ENCODE results near the gene LAPTM5.
"Not testable (repeated sequence)": the region's sequence is repeated elsewhere in the genome, so short reads cannot be mapped to it uniquely, and the experiment has no call there.

LAPTM5 gene, protein sequence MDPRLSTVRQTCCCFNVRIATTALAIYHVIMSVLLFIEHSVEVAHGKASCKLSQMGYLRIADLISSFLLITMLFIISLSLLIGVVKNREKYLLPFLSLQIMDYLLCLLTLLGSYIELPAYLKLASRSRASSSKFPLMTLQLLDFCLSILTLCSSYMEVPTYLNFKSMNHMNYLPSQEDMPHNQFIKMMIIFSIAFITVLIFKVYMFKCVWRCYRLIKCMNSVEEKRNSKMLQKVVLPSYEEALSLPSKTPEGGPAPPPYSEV

GRCh38 chr1:30757352-30758120 is at the start of gene LAPTM5:
Gene LAPTM5, minus strand, starts transcription at chr1:30757774. Its CDS starts 29 bp downstream, at chr1:30757745.
- peak; percentile 73 for DNase-seq

DNA sequence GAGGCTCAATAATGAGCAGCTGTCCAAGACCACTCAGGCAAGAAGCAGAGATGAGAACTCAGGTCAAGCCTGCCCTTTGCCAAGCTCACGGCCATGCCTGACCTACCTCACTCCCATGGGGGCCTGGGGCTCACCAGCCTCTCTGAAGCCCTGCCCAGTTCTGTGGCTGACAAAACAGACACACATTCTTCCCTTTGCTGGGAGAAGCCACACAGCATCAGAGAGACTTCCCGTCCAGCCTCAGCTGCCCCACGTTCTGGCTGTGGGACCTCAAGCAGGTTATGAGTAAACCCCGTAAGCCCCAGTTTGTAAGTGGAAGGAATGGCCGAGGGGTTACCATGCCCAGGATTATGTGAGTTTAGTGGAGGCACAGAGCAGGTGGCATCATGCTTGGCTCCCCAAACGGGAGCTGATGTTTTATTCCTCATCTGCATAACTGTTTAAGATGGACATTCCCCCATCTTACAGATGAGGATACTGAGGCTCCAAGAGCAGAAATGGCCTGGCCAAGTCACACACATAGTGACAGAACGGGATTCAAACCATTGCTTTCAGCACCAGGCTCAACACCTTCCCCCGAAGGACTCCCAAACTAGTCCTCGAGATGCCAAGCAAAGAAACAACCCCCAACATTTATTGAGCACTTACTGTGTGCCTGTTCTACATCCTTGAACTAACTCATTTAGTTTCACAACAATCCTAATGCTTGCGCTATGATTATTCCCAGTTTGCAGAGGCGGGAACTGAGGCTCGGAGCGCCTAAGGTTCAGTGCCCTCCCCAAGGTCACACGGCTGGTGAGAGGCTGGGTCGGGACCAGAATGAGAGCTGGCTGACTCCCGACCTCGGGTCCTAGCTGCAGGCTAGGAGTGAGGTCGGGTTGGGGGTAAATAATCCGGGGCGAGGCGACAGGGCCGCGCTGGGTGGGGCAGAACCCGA is 49.1 kb upstream of the LAPTM5 start:
- DNase-seq, result no peak

- DNase-seq, result no peak
These were observed 47.9 kb upstream of the LAPTM5 start for GRCh38 chr1:30805304-30806003.

GRCh38 chr1:30804822-30805221 is 47.2 kb upstream of the LAPTM5 start:
- DNase-seq, result no peak

GRCh38 chr1:30804352-30804751 is 46.8 kb upstream of the LAPTM5 start:
- DNase-seq, result no peak

GRCh38 chr1:30803562-30803961 is 46.0 kb upstream of the LAPTM5 start:
- DNase-seq, result no peak

GRCh38 chr1:30801771-30802198 is 44.2 kb upstream of the LAPTM5 start:
- peak; percentile 79 for DNase-seq

DNA sequence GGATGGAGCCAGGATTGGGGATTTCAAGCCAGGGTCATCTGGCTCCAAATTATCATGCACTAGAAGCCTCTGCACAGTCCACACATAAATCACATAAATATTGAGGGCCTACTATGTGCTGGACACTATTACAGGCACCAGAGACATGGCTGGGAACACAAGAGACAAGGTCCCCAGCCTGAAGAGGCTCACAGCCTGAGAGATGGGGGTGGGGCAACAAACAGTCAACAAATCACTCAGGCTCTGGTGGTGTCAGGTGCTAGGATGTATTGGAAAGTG is 41.6 kb upstream of the LAPTM5 start:
- no peak for DNase-seq

- no peak for DNase-seq
These were observed 41.0 kb upstream of the LAPTM5 start for GRCh38 chr1:30798389-30799232.

DNA sequence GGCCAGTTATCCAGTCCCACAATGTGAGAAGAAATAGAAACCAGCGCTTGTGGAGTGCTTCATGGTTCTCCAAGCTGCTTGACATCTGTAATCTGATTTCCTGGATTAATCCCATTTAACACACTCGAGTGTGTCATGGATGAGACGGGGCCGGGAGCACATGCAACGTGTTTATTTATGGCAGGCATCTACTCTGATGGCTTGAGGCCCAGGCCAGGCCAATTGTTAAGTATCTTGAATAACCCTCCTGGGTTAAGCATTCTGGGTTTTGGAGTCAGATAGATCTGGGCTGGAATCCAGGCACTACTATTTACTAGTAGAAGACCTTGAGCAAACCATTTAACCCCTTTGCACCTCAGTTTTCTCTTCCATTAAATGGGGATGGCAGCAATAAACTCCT is 37.5 kb upstream of the LAPTM5 start:
- DNase-seq, result no peak

- no peak for DNase-seq
These were observed 36.7 kb upstream of the LAPTM5 start for GRCh38 chr1:30794260-30794659.

DNA sequence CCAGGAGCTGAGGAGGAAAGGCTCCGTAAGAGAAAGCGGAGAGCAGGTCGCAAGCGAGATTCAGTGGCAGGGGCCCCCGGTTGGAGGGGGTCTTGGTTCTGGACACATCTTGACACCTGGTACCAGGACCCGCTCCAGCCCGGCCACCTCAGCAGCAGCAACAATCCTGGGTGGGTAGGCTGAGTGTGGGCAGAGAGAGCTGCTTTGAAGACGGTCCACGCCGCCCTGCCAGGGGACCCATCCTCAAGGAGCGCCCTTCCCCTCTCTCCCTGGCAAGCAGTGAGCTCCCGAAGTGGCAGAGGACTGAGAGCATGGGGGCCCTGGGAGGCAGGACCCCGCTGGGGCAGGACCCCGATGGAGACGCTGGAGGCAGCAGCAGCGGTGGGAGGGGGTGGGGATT is 35.6 kb upstream of the LAPTM5 start:
- no peak for DNase-seq

DNA sequence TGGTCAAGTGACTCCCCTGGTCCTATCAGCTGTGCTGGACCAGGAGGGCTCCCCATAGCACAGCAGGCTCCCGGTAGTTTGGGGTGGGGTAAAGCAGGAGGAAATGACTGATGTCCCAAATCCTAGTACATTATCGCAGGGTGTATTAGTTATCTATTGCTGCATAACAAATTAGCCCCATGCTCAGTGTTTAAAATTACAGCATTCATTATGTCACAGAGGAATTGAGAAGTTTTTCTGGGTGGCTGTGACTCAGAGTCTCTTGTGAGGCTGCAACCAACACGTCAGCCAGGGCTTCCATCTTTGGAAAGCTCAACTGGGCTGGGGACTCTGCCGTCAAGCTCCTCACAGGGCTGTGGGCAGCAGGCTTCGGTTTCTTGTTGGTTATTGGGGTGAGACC is 34.3 kb upstream of the LAPTM5 start:
- DNase-seq, result no peak

DNA sequence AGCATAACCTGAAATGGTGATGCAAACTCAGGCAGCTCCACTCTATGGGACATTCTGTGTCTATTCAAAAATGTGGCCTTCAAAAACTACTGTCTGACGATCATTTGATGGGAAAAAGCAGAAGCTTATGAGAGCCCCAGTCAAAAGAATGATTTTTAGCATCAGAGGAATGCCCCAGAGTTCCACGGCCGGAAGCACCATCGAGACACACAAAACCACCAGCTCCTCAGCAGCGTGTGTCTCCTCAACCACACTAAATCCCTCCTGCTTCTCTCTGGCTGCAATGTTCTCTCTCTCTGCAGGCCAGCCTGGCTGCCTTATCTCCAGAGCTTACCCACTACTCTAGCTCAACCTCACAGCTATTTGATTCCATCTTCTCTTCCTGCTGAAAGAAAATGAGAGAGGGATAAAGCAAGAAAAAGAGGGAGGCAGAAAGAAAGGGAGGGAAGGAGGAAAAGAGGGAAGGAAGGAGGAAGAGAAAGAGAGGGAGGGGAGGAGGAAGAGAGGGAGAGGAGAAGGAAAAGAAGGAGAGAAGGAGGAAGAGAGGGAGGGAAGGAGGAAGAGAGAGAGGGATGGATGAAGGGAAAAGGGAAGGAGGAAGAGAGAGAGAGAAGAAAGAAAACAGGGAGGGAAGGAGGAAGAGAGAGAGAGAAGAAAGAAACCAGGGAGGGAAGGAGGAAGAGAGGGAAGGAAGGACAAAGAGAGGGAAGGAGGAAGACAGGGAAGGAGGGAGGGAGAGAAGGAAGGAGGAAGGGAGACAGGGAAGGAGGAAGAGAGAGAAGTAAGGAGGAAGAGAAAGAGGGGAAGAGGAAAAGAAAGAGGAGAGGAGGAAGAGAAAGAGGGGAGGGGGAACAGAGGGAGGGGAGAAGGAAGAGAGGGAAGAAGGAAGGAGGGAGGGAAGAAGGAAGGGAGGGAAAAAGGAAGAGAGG is 33.5 kb upstream of the LAPTM5 start:
- DNase-seq, result peak; percentile 5

- not testable (repeated sequence) for DNase-seq
These were observed 32.6 kb upstream of the LAPTM5 start for GRCh38 chr1:30790256-30790525.

DNA sequence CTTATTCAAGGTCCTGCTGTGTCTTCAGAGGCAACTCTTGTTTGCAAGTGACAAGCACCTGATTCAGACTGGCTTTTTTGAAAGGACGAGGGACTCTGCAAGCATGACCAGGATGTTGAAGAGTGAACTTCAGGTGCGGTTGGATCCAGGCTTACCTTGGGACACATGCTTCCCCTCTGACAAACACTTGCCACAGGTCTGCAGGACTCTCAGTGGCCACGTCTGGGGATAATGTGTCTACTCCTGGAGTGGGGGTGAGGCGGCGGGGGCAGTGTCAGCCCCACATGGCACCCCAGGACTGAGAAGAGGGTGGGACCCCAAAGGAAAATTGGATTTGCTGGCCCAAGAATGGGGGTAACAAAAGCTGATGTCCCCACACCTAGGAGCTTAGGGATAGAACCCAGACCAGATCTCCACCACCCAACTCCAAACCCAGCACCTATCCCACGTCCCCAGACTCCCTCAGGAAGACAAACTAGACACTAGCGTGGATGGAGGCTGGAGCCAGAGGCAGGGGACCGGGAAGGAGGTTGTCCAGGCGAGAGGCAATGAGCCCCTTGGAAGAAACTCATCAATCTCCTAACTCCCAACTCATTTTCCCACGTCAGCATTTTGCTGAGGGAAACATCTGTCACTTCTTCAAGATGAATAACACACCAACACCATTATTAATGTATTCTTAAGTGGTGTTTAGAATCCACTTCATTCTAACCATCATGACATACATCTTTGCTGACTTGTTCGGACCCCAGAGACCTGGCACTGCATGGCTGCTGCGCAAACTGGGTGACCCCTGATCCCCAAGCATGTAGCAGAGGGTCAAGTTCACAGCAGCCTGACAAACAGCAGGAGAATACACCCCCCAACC is 32.0 kb upstream of the LAPTM5 start:
- DNase-seq, result no peak

DNA sequence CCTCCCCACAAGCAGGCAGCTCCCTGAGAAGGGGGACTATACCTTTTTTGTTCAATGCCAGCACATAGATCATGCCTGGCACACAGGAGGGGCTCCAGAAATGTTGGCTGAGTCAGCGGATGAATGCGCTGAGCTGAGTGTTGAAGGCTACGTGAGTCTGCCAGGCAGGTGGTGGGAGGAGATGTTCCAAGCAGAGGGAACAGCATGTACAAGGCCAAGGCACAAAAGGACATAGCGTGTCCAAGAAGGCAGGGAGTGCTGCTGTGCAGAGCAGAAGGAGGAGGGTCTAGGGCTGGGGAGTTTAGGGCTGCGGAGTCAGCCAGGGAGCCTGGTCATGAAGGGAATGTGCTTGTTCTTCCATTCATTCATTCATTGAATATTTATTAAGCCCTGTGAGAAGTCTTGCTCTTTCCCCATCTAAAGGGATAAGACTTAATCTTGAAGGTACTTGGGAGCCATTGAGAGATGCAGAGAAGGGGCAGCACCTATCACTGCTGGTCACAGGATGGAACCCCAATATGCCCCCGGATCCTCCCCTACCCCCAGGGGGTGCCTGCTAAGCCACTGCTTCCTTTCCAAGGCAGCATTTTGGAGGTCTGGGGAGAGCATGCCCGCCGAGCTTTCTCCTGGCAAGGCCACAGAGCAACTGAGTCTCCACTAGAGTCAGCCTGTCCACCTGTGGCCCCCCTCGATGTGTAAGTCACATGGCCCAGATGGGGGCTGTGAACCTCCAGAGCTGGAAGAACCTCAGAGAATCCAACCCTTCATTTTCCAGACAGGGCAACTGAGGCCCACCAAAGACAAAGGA is 31.2 kb upstream of the LAPTM5 start:
- no peak for DNase-seq

- no peak for DNase-seq
These were observed 30.4 kb upstream of the LAPTM5 start for GRCh38 chr1:30787856-30788495.

DNA sequence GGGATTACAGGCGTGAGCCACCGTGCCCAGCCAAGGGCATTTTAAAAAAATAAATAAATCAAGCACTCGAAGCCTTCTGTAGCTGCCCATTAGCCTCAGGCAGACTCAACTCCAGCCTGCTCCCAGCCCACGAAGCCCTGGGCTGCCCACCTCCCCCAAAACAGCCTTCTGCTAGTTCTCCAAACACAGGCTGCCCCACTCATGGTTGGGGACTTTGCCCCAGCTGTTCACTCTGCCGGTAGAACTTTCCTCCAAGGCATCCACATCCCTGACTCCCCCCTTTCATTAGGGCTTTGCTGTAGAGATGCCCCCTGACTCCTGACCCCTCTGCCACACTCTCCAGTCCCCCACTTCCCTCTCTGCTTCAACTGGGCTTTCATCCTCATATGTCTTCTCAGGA is 29.7 kb upstream of the LAPTM5 start:
- DNase-seq, result no peak
